HCT116 (cell line): ENCODE results near the gene MYH10. TPM values are rescaled to one million over a fixed set of nuclear protein-coding genes. Genes with fewer than 3 reads are reported as not detected.

Source experiments
- ATAC-seq: fragments of 200-7000 bp; cut with Tn5 transposase; 2 replicates; pipeline ENCODE4 v1.9.1; 2020; ENCODE audit warnings: mild to moderate bottlenecking, moderate library complexity
- BruUV-seq: library from RNA; stranded (reverse); fragments of 400-500 nt; replicated peaks from 2 replicates; lab custom pipeline; 2021; lab: Mats Ljungman, UMichigan
- CTCF ChIA-PET: fragments of 300-600 bp; sonication (Branson Sonifier 250); formaldehyde crosslinking; loops from one replicate; lab custom pipeline; 2021; ENCODE audit warnings: antibody characterized with exemption; lab: Charles Lee
- POLR2A ChIA-PET: fragments of 300-600, 350-600 bp; sonication (Branson Sonifier 250); formaldehyde crosslinking; loops from one replicate; lab custom pipeline; 2021; ENCODE audit warnings: antibody characterized with exemption; lab: Charles Lee
- RAD21 ChIA-PET, 2 experiments: fragments of 300-600 bp; sonication (Branson Sonifier 250); formaldehyde crosslinking; loops; one replicate each; lab custom pipeline; 2023; ENCODE audit warnings: low total read pairs in 2 of 2; ENCODE audit not compliant: uncharacterized antibody in 2 of 2, unreplicated experiment in 2 of 2, low non-redundant PET in 1 of 2; lab: Charles Lee
- DNase-seq: peaks from one replicate; pipeline ENCODE4 v3.0.0-alpha.2; 2010; ENCODE audit warnings: low read depth, low spot score
- H2AFZ ChIP-seq: fragments of 200-600 bp; shearing (Covaris generic), sonication (generic); 2 replicates; pipeline ENCODE4 v1.6.1; 2017; ENCODE audit warnings: low read depth, mixed run types, mixed read lengths, antibody characterized with exemption, low read length; ENCODE audit not compliant: poor library complexity, severe bottlenecking
- H3K27ac ChIP-seq: 2 replicates; pipeline ENCODE4 v1.5.1; 2012; ENCODE audit warnings: low read depth, low read length
- H3K27me3 ChIP-seq: fragments of 200-600 bp; sonication (generic); 2 replicates; pipeline ENCODE4 v1.6.1; 2016; ENCODE audit warnings: mixed run types, low read length, mixed read lengths; ENCODE audit not compliant: insufficient read depth
- H3K36me3 ChIP-seq, 2 experiments: fragments of 200-500 bp in 1 of 2; fragments of 200-600 bp in 1 of 2; sonication (Bioruptor generic) in 1 of 2; sonication (generic) in 1 of 2; 2 replicates each; pipeline versions ENCODE4 v1.5.1 to v1.6.1; 2014 to 2016; ENCODE audit warnings: low read length in 2 of 2, inconsistent platforms in 1 of 2, mixed read lengths in 1 of 2, mixed run types in 1 of 2; ENCODE audit not compliant: insufficient read depth in 2 of 2, control insufficient read depth in 1 of 2
- H3K4me1 ChIP-seq, 2 experiments: fragments of 200-600 bp in 1 of 2; sonication (generic) in 1 of 2; 2 replicates each; pipeline versions ENCODE4 v1.5.1 to v1.6.1; 2012 to 2017; ENCODE audit warnings: low read length in 2 of 2, inconsistent platforms in 1 of 2, mild to moderate bottlenecking in 1 of 2, mixed read lengths in 1 of 2, mixed run types in 1 of 2, moderate library complexity in 1 of 2; ENCODE audit not compliant: insufficient read depth in 2 of 2, control insufficient read depth in 1 of 2
- H3K4me2 ChIP-seq: fragments of 200-600 bp; sonication (generic); 2 replicates; pipeline ENCODE4 v1.6.1; 2017; ENCODE audit warnings: mixed run types, low read length, mixed read lengths
- H3K4me3 ChIP-seq, 2 experiments: fragments of 200-600 bp in 1 of 2; sonication (generic) in 1 of 2; replicated peaks in 1 of 2; 2 replicates each; pipeline ENCODE4 v1.5.1; 2011 to 2016; ENCODE audit warnings: low read length in 2 of 2, control low read depth in 1 of 2, low read depth in 1 of 2, mild to moderate bottlenecking in 1 of 2, mixed read lengths in 1 of 2, mixed run types in 1 of 2
- H3K79me2 ChIP-seq: fragments of 200-600 bp; sonication (generic); 2 replicates; pipeline ENCODE4 v1.6.1; 2017; ENCODE audit warnings: mild to moderate bottlenecking, mixed run types, low read length, moderate library complexity, mixed read lengths; ENCODE audit not compliant: insufficient read depth
- H3K9ac ChIP-seq: fragments of 200-600 bp; sonication (generic); 2 replicates; pipeline ENCODE4 v1.6.1; 2016; ENCODE audit warnings: low read length, mixed read lengths
- H3K9me2 ChIP-seq: fragments of 200-600 bp; sonication (generic), shearing (Covaris generic); 2 replicates; pipeline ENCODE4 v1.6.1; 2017; ENCODE audit warnings: mixed run types, mild to moderate bottlenecking, moderate library complexity; ENCODE audit not compliant: insufficient read depth
- H3K9me3 ChIP-seq, 2 experiments: fragments of 200-500 bp in 1 of 2; fragments of 200-600 bp in 1 of 2; sonication (Bioruptor generic) in 1 of 2; sonication (generic) in 1 of 2; 2 replicates each; pipeline ENCODE4 v1.6.1; 2014 to 2017; ENCODE audit warnings: low read length in 2 of 2, mixed read lengths in 2 of 2, inconsistent platforms in 1 of 2, low read depth in 1 of 2, mild to moderate bottlenecking in 1 of 2, mixed run types in 1 of 2, moderate library complexity in 1 of 2; ENCODE audit not compliant: control insufficient read depth in 1 of 2, insufficient read depth in 1 of 2
- H4K20me1 ChIP-seq: fragments of 200-600 bp; sonication (generic), shearing (Covaris generic); 2 replicates; pipeline ENCODE4 v1.6.1; 2017; ENCODE audit warnings: mixed run types, mild to moderate bottlenecking, moderate library complexity; ENCODE audit not compliant: insufficient read depth
- ATF3 ChIP-seq: IDR thresholded peaks from 2 replicates; pipeline ENCODE4 v1.6.1; 2012
- CEBPB ChIP-seq: IDR thresholded peaks from 2 replicates; pipeline ENCODE4 v1.6.1; 2012; ENCODE audit warnings: low read depth
- ELF1 ChIP-seq: IDR thresholded peaks from 2 replicates; pipeline ENCODE4 v1.6.1; 2012; ENCODE audit warnings: low read depth, borderline replicate concordance
- EZH2 ChIP-seq: fragments of 200-600 bp; sonication (generic); IDR thresholded peaks from 2 replicates; pipeline ENCODE4 v1.6.1; 2017; ENCODE audit warnings: antibody characterized with exemption, mixed run types
- POLR2A ChIP-seq: IDR thresholded peaks from 2 replicates; pipeline ENCODE4 v1.7.0; 2011; ENCODE audit warnings: borderline replicate concordance; ENCODE audit not compliant: insufficient read depth, insufficient read length; ENCODE audit errors: extremely low read depth
- REST ChIP-seq: IDR thresholded peaks from 2 replicates; pipeline ENCODE4 v1.6.1; 2012; ENCODE audit warnings: low read depth
- TCF7L2 ChIP-seq: IDR thresholded peaks from 2 replicates; pipeline ENCODE4 v1.7.0; 2011; ENCODE audit warnings: borderline replicate concordance, inconsistent platforms; ENCODE audit not compliant: insufficient read depth, insufficient read length; ENCODE audit errors: extremely low read depth
- ZBTB33 ChIP-seq: IDR thresholded peaks from 2 replicates; pipeline ENCODE4 v1.6.1; 2011; ENCODE audit warnings: mild to moderate bottlenecking, low read length, moderate library complexity; ENCODE audit not compliant: insufficient replicate concordance; ENCODE audit errors: extremely low read depth
- ZFX ChIP-seq: fragments of 450-650 bp; IDR thresholded peaks from 2 replicates; pipeline ENCODE4 v1.6.1; 2017
- intact Hi-C: fragments of 100-400 bp; cut with micrococcal nuclease; formaldehyde crosslinking; loops from 2 replicates; pipeline ENCODE4 v1.10.0; 2022
- total RNA-seq: library from RNA; stranded (reverse); gene quantifications from one replicate; pipeline ENCODE4 v1.2.1, GENCODE V29; 2021; ENCODE audit not compliant: unreplicated experiment

MYH10 gene
- total RNA-seq, 1 experiment from 2014 or later: 39.2 TPM

DNA sequence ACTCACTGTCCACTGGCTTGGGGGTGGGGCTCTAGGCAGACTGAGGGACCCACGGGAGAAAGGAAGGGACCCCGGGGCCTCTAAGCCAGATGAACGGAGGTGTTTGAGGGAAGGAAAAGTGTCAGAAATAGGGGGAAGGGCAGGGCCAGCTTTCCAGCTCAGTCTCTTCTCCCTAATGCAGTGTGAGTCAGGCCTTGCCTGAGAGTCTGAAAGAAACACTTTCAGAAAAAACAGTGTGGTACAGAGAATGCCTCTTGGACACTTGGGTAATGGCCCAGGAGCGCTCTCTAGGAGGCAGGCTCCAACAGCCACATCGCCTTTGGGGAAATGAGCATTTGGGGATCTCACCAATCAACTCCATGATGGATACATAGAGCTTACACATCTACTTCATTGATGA is 148.0 kb downstream of the MYH10 start:
- CTCF ChIA-PET: no interaction called here

More for the DNA sequence above, 148.0 kb downstream of the MYH10 start:
- no peak for DNase-seq
- no peaks in the 10 kb centered on the region for H4K20me1 ChIP-seq
- no peak overlapping the region for H3K27ac ChIP-seq
- H3K9ac ChIP-seq: no peak overlapping the region
- H2AFZ ChIP-seq: no peak overlapping the region
- peaks cover 5 to 10% of the 10 kb centered on the region in 2 experiments; a peak in 2 of 4 replicates for H3K9me3 ChIP-seq
- no peaks in the 10 kb centered on the region for H3K4me1 ChIP-seq
- no TSS peak for BruUV-seq
- H3K27me3 ChIP-seq: no peaks in the 10 kb centered on the region
- POLR2A ChIA-PET: no interaction called here
- no peak overlapping the region for H3K4me2 ChIP-seq
- RAD21 ChIA-PET: no interaction called here
- ATAC-seq: no peak
- no peak overlapping the region for H3K4me3 ChIP-seq
- no peaks in the 10 kb centered on the region for H3K79me2 ChIP-seq
- peaks cover 34 to 37% of the 10 kb centered on the region in 2 experiments for H3K36me3 ChIP-seq
- intact Hi-C loops: no loop called here
- H3K9me2 ChIP-seq: no peaks in the 10 kb centered on the region
- TF ChIP-seq EZH2 (no peak), ELF1 (no peak), CEBPB (no peak), POLR2A (no peak), ZFX (no peak), ATF3 (no peak), TCF7L2 (no peak), REST (no peak), ZBTB33 (no peak)
